ENCODE data around the gene PDCD1.

DNA sequence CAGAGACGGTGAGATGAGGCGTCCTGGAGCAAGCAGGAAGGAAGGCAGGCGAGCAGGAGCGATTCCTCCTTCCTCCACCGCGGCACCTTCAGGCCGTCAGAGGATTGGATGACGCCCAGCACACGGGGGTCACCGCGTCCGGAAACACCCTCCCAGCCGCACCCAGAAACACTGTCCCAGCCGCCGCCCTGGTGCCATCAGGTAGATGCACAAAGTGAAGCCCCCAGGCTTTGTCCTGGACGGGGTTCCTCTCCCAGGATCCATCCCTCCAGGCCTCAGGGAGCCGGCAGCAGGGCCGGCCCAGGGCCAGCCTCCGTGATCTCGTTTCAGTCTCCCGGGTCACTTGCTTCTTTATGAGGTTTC lies 42.3 kb upstream of the PDCD1 start:
- TF ChIP-seq NFRKB (IDR thresholded peaks at IDR 0.05) (no peak), ZNF384 (IDR thresholded peaks at IDR 0.05) (no peak), BHLHE40 (IDR thresholded peaks at IDR 0.05; ENCODE audit: borderline replicate concordance) (no peak), L3MBTL2 (conservative IDR thresholded peaks at IDR 0.05) (no peak), FOXA1 (IDR thresholded peaks at IDR 0.05) (no peak), ARNT (IDR thresholded peaks at IDR 0.05) (no peak), SUZ12 (IDR thresholded peaks at IDR 0.05) (no peak), FOXM1 (IDR thresholded peaks at IDR 0.05; ENCODE audit: borderline replicate concordance) (no peak), SP1 (IDR thresholded peaks at IDR 0.05) (no peak), FOXK2 (IDR thresholded peaks at IDR 0.05) (no peak), ELF4 (IDR thresholded peaks at IDR 0.05) (no peak)
- TF ChIP-seq, protein P1, sequence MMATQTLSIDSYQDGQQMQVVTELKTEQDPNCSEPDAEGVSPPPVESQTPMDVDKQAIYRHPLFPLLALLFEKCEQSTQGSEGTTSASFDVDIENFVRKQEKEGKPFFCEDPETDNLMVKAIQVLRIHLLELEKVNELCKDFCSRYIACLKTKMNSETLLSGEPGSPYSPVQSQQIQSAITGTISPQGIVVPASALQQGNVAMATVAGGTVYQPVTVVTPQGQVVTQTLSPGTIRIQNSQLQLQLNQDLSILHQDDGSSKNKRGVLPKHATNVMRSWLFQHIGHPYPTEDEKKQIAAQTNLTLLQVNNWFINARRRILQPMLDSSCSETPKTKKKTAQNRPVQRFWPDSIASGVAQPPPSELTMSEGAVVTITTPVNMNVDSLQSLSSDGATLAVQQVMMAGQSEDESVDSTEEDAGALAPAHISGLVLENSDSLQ (IDR thresholded peaks at IDR 0.05) = no peak

Measured in HEK293T (cell line).